Panc1 (cell line): ENCODE measurements around the gene MTMR12. TPM values are rescaled to one million over a fixed set of nuclear protein-coding genes. Genes with fewer than 3 reads are reported as not detected.
A peak's percentile ranks its signal among the peaks of the same experiment; 100 is the strongest.

Experiments
- ATAC-seq: fragments of 200-7000 bp; cut with Tn5 transposase; 2 replicates; pipeline ENCODE4 v1.9.1; 2020; ENCODE audit warnings: mild to moderate bottlenecking, moderate library complexity
- BruUV-seq: library from RNA; stranded (reverse); fragments of 400-500 nt; replicated peaks from 2 replicates; lab custom pipeline; 2021; lab: Mats Ljungman, UMichigan
- CTCF ChIA-PET: fragments of 300-600 bp; sonication (Branson Sonifier 250); formaldehyde crosslinking; loops from one replicate; lab custom pipeline; 2022; ENCODE audit warnings: antibody characterized with exemption; lab: Charles Lee
- POLR2A ChIA-PET: fragments of 300-600 bp; sonication (Branson Sonifier 250); formaldehyde crosslinking; loops from one replicate; lab custom pipeline; 2022; ENCODE audit warnings: antibody characterized with exemption; lab: Charles Lee
- DNase-seq: peaks from one replicate; pipeline ENCODE4 v3.0.0-alpha.2; 2010; ENCODE audit warnings: low read depth, low spot score
- H3K27ac ChIP-seq: 2 replicates; pipeline ENCODE4 v1.5.1; 2011; ENCODE audit warnings: mild to moderate bottlenecking, low read length, inconsistent platforms
- H3K27me3 ChIP-seq: fragments of 200-500 bp; sonication (Bioruptor generic); 2 replicates; pipeline ENCODE4 v1.6.0; 2014; ENCODE audit warnings: low read length, inconsistent platforms; ENCODE audit not compliant: control insufficient read depth, insufficient read depth
- H3K36me3 ChIP-seq: fragments of 200-500 bp; sonication (Bioruptor generic); 2 replicates; pipeline ENCODE4 v1.5.1; 2014; ENCODE audit warnings: inconsistent platforms, mild to moderate bottlenecking, low read length, moderate library complexity; ENCODE audit not compliant: control insufficient read depth, insufficient read depth
- H3K4me1 ChIP-seq: 2 replicates; pipeline ENCODE4 v1.5.1; 2011; ENCODE audit warnings: inconsistent platforms, mild to moderate bottlenecking, low read length, moderate library complexity; ENCODE audit not compliant: control insufficient read depth, insufficient read depth
- H3K4me3 ChIP-seq, 2 experiments: 2 replicates each; pipeline ENCODE4 v1.5.1; 2011 to 2012; ENCODE audit warnings: low read depth in 2 of 2, low read length in 2 of 2, mild to moderate bottlenecking in 2 of 2, inconsistent platforms in 1 of 2, moderate library complexity in 1 of 2
- H3K9me3 ChIP-seq: fragments of 200-500 bp; sonication (Bioruptor generic); 2 replicates; pipeline ENCODE4 v1.5.1; 2014; ENCODE audit warnings: low read depth, mild to moderate bottlenecking, inconsistent platforms, low read length, moderate library complexity; ENCODE audit not compliant: control insufficient read depth, insufficient read depth
- CTCF ChIP-seq: fragments of 450-650 bp; IDR thresholded peaks from 2 replicates; pipeline ENCODE4 v1.5.1; 2017; ENCODE audit warnings: mild to moderate bottlenecking
- POLR2AphosphoS5 ChIP-seq: IDR thresholded peaks from 2 replicates; pipeline ENCODE4 v1.6.1; 2012; ENCODE audit warnings: mild to moderate bottlenecking, low read depth, low read length, moderate library complexity
- REST ChIP-seq, 2 experiments: IDR thresholded peaks; 2 replicates each; pipeline ENCODE4 v1.6.1; 2011 to 2012; ENCODE audit warnings: low read depth in 2 of 2, control low read depth in 1 of 2, low read length in 1 of 2, mild to moderate bottlenecking in 1 of 2, moderate library complexity in 1 of 2; ENCODE audit not compliant: insufficient read depth in 1 of 2
- SIN3A ChIP-seq: IDR thresholded peaks from 2 replicates; pipeline ENCODE4 v1.6.1; 2012; ENCODE audit warnings: low read depth, mild to moderate bottlenecking, low read length, moderate library complexity, borderline replicate concordance; ENCODE audit not compliant: insufficient read depth
- TCF7L2 ChIP-seq: IDR thresholded peaks from 2 replicates; pipeline ENCODE4 v1.6.1; 2011; ENCODE audit warnings: mild to moderate bottlenecking, low read depth, low read length, inconsistent platforms
- in situ Hi-C: cut with HindIII; loops from 2 replicates; pipeline ENCODE4 v1.10.0; 2016; ENCODE audit warnings: low sequenced_read_pairs, low pct_unique_long_range_greater_than_20kb
- intact Hi-C: fragments of 100-400 bp; cut with micrococcal nuclease; formaldehyde crosslinking; loops from one replicate; pipeline ENCODE4 v1.10.0; 2022; ENCODE audit not compliant: unreplicated experiment
- total RNA-seq: library from RNA; stranded (reverse); gene quantifications from one replicate; pipeline ENCODE4 v1.2.1, GENCODE V29; 2021; ENCODE audit not compliant: unreplicated experiment

Gene MTMR12
- total RNA-seq, 1 experiment from 2014 or later: 42.4 TPM

GRCh38 chr5:32331935-32332274 lies 19.2 kb upstream of the MTMR12 start:
- ChIA-PET CTCF (interaction anchor here (1.0 kb wide), 1 partner anchor 99 kb away, joined by 6 read pairs; no protein-coding TSS in a partner anchor), POLR2A (no interaction called here)
- no peak for ATAC-seq
- H3K4me1 ChIP-seq: no peaks in the 10 kb centered on the region
- H3K4me3 ChIP-seq: no peak overlapping the region
- no peaks in the 10 kb centered on the region for H3K27me3 ChIP-seq
- intact Hi-C loops: no loop called here
- in situ Hi-C loops: no loop called here
- no peak for DNase-seq
- no TSS peak for BruUV-seq
- no peaks in the 10 kb centered on the region for H3K36me3 ChIP-seq
- no peak overlapping the region for H3K27ac ChIP-seq
- H3K9me3 ChIP-seq: peaks cover 4% of the 10 kb centered on the region; the same call in 1 of the 2 replicates
- TF ChIP-seq POLR2AphosphoS5: no peak

- CTCF ChIA-PET: interaction anchor here (0.6 to 1.0 kb wide), 2 partner anchors 99 to 167 kb away, joined by 6 to 8 read pairs; no protein-coding TSS in a partner anchor
- DNase-seq: no peak
- no peak for TF ChIP-seq TCF7L2
- TF ChIP-seq POLR2AphosphoS5: no peak
- POLR2A ChIA-PET: interaction anchor here (0.6 kb wide), 1 partner anchor 159 kb away, joined by 3 read pairs; no protein-coding TSS in a partner anchor
- no peak for ATAC-seq
- in situ Hi-C loops (no loop called here), intact Hi-C loops (no loop called here)
- Histone ChIP-seq H3K9me3 (0 out of 2 replicates have a peak, but pooled peaks cover under 1% of the 10 kb centered on the region), H3K4me1 (no peaks in the 10 kb centered on the region), H3K27me3 (no peaks in the 10 kb centered on the region), H3K27ac (no peak overlapping the region), H3K4me3 (no peak overlapping the region), H3K36me3 (no peaks in the 10 kb centered on the region)
- no TSS peak for BruUV-seq
Observed at GRCh38 chr5:32331217-32331934, 18.6 kb upstream of the MTMR12 start.

- TF ChIP-seq SIN3A: no peak
- no peak for TF ChIP-seq POLR2AphosphoS5
- no peak for TF ChIP-seq TCF7L2
- TF ChIP-seq REST (IDR thresholded peaks at IDR 0.05; ENCODE audit: insufficient read depth in 1 of 2, low read depth in 2 of 2, low read length in 1 of 2): no peak
- no peak for TF ChIP-seq CTCF
- intact Hi-C loops: no loop called here
- ATAC-seq: 0 out of 2 replicates have a peak, but pooled peaks have one; percentile 10
Observed at GRCh38 chr5:32330126-32330971, 17.6 kb upstream of the MTMR12 start.

More at GRCh38 chr5:32330126-32330971, 17.6 kb upstream of the MTMR12 start:
- H3K4me1 ChIP-seq: no peaks in the 10 kb centered on the region
- no peaks in the 10 kb centered on the region for H3K36me3 ChIP-seq
- in situ Hi-C loops: no loop called here
- no peak overlapping the region for H3K27ac ChIP-seq
- ChIA-PET CTCF (interaction anchor here (0.6 to 1.5 kb wide), 3 partner anchors 32 to 166 kb away, joined by 3 to 13 read pairs (median 8); no protein-coding TSS in a partner anchor), POLR2A (no interaction called here)
- DNase-seq: no peak
- BruUV-seq: no TSS peak
- no peaks in the 10 kb centered on the region for H3K9me3 ChIP-seq
- no peaks in the 10 kb centered on the region for H3K27me3 ChIP-seq
- no peak overlapping the region for H3K4me3 ChIP-seq
